Stimulated activated CD8-positive, alpha-beta memory T cell treated with anti-CD3 and anti-CD28 coated beads, Interleukin-15, amount 100 ng/mL, for 24 hours (primary cell): ENCODE results near the gene TLE1.

ENCODE experiments used
- DNase-seq: peaks from one replicate; pipeline ENCODE4 v3.0.0-alpha.2; 2020; ENCODE audit warnings: low read depth

Gene TLE1

GRCh38 chr9:81686614-81687520 lies 2.5 kb downstream of the TLE1 start:
- DNase-seq: no peak

DNA sequence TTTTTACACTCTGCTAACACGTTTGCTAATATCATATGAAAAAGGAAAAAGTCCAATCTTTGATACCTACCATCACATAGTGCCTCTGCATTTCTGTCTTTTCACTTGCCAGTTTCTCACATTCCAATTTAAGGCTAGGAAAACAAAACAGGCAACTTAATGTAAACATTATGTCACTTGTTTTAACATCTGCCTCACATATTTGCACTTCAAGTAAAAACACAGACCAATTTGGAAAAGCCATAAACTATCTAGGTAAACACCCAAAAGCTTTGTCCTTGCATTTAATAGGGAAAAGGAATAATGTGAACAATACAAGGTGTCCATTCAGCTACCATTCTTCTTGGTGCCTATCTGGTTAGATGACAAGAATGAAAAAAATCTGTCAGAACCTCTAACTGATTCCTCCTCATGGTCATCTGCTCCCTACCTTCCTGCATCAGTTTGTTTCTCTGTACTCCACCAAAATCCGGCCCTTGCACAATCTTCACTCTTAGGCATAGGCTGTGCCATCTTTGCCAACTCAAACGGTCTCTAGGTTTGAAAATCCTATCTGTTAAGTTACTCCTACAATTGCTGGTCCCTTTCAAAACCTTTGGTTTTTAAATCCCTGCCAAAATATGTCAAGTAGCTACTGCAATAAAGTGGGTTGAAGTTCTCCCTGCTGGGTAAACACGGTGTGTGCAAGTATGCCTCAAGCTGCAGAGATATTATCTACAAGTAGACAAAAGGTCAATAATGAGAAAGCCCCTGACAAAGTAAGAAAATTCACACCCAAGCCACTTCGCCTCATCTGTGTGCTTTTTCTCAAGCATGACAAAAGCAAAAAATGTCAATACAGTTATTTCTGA lies 3.4 kb downstream of the TLE1 start:
- DNase-seq: no peak

GRCh38 chr9:81684635-81685034 lies 4.7 kb downstream of the TLE1 start:
- DNase-seq: no peak

DNA sequence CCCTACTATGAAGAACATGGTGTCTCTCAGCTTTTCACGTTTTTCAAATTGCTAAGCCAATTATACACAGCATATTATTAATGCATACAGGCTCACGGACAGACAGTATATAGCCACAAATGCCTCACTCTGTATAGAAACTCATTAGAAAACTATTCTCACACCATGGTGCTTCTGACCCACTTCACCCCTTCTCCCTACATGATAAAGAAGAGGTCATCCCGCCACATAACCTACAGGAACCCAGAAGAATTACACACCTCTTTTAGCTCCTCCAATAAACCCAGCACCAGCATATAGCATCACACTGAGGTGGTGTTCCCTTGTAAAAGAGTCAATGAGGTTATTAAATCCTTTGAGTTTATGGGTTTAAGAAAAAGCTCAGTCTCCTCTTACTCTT lies 5.6 kb downstream of the TLE1 start:
- DNase-seq: no peak

DNA sequence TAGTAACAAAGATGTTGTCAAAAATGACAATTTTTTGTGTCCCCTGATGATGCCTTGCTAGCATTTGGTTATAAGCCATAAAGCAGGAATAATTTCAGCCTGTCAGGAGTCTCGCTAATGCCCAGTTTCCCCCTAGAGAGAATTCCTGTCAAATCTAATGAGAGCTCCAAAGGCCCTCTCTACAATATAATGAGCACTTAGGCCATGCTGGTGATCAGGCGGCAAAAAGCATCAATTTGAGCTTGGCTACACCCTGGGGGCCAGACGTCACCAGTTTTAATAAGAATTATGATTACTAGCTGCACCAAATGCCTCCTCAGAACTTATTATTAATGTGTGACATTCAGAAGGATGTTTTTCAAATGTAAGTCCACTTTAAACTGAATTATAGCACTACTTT lies 6.1 kb downstream of the TLE1 start:
- DNase-seq: no peak

DNA sequence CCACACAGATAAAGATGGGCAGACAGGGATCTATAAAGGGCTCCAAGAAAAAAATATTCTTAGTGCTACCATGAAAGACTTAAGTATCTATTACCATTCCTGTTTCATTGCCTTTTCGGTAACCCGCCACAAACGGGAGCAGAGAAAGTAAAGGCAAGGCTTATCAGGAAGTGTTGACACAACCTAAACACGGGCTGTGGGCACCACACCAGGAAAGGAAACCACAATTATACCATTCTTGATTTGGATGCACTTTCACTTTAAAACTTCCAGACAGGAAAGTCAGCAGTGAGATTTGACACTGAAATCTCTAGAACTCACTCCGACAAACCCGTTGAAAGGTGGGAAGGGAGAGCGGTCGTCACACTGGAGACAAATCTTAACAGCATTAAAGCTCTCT lies 6.5 kb downstream of the TLE1 start:
- DNase-seq: no peak

GRCh38 chr9:81682177-81682576 lies 7.2 kb downstream of the TLE1 start:
- no peak for DNase-seq

DNA sequence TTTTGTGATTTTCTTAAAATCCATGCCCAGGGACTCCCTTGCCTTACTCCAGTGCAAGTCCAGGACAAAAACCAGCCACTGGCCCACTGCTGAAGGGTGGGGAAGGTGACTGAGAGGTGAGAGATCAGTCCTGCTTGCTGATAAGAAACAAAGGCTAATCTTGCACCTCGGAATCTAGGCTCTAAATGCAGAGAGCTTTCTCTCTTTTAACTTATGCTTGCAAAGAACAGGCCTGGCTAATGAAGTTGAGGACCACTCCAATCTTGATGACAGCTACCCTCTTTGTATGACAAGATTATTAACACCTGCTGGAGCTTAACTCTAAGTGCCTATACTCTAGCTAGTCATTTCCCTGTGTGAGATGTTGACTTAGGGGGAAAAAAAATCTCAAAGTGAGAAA lies 8.8 kb downstream of the TLE1 start:
- DNase-seq: no peak

DNA sequence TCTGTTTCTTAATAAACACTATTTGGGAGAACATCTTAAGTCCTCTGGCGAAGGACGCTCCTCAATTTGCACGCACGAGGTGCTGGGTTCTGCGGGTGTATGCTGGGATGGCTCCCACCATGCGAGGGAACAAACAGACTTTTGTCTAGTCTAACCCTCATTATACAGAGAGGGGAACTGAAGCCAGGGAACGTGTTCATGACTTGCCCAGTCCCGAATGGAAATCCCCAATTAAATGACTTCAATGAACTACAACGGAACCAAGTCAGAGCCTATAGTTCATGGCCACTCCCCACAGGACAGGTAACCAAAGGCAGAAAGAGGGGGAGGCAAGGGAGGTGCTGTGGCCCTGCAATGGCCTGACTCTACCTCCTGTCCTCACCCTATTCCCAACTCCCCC lies 9.3 kb downstream of the TLE1 start:
- DNase-seq: no peak

DNA sequence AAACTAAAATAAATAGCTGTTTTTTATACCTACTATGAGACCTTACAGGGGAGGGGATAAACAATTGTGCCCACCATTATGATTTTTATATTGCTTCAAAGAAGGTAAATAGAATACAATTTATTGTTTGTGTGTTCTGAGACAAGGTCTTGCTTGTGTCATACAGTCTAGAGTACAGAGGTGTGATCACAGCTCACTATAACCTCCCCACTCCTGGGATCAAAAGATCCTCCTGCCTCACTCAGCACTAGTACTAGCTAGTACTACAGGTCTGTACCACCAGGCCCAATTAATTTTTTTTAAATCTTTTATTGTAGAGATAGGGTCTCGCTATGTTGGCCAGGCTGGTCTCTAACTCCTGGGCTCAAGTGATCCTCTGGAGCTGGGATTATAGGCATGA lies 11.3 kb downstream of the TLE1 start:
- DNase-seq: no peak

- DNase-seq: no peak
Measured at GRCh38 chr9:81676395-81676794, 13.0 kb downstream of the TLE1 start.

DNA sequence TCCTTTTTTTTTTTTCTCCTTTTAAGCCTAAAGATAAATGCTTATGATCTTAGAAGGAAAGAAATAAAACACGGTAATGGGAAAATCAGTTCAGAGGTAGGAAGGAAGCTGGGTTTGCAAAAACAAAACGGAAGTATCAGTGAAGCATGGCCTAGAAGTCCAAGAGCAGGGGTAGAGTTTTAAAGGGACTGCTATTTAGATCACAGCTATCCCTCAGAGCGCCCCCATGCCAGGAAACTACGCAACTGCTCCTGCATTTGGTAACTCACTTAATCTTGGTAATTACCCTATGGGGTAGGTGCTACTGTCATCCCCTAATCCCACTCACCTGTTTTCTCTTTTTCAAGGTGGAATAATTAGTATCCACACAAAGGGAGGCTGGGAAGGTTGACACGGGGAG lies 16.0 kb downstream of the TLE1 start:
- DNase-seq: no peak

- DNase-seq: no peak
Measured at GRCh38 chr9:81671880-81672280, 17.5 kb downstream of the TLE1 start.

GRCh38 chr9:81669866-81670265 lies 19.5 kb downstream of the TLE1 start:
- DNase-seq: no peak

DNA sequence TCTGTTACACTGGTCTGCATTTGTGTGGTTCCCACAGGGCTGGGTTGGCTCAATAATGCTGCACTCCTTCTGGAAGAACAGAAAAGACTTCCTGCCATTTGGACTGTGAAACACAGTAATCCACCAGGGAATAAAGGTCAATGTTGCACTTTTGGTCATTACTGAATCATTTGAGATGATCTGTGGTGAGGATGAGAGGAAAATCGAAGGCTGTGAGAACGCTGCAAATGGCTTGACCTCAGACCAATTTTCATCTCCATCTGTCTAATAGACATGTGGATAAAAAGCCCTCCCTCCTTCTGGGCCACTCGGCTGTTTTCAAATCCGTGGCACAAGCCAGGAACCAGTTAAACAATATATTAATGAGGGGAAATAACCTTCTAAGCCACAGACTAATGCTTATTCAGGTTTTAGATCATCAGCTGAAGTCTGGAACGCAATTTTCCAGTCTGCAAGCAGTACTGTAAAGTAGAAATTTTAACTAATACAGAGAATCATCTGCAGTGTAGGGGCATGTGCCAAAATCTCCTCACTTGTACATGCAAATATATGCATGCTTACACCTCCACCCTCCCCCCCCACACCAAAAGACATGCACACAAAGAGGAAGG lies 20.2 kb downstream of the TLE1 start:
- DNase-seq: no peak

DNA sequence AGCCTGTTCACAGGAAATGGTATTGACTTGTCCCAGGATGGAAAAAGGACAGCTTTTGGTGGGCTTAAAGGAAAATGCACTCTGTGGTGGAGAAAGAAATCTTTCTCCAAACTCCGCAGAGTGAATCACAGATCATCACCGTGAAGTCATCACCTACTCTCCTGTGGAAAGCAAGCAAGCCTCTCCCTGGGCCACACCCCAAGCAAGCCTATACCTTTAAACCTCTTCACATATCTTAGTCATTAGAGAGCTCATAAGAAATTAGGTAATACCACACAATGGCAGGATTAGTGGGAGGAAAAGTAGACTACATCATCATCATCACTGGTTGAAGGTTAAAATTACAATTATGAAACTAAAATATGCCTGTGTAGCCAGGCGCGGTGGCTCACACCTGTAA lies 23.2 kb downstream of the TLE1 start:
- DNase-seq: no peak

- DNase-seq: no peak
Measured at GRCh38 chr9:81665322-81665871, 23.9 kb downstream of the TLE1 start.

GRCh38 chr9:81664638-81665222 lies 24.6 kb downstream of the TLE1 start:
- DNase-seq: no peak

DNA sequence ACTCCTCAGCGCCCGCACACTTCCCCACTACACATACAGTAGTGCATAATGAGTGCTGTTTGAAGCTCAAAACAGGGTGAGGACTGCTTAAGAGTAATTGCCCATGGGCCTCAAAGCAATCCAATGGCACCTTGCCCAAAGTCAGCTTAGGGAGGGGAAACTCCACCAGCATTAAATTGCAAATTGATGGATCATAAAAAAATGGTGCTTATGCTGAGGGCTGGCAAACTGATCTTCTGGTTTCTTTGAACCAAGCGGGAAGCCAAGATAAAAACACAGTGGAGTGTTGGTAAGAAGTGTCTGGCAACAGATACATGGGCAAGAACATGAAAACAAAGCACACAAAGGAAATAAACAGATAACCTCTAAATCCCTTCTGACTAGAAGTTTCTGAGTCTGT lies 28.0 kb downstream of the TLE1 start:
- DNase-seq: no peak

DNA sequence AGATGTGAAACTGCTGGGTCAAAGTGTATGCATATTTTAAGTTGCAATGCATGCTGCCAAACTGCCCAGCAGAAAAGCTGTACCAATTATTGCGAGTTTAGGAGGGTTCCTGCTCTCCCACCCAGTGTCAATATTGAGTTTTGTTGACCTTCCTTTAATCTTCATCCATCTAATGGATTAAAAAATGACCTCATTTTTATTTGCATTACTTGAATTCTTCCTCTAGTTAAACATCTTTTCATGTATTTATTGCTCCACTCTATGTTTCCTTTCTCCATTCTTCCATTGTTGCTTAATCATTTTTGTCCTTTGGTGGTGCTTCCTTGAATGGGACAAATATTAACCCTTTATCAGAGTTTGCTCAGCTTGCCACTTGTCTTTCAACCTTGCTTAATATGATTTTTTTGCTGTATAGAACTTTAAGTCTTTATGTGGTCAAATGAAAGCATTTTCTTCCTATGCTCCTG lies 32.4 kb downstream of the TLE1 start:
- DNase-seq: no peak

DNA sequence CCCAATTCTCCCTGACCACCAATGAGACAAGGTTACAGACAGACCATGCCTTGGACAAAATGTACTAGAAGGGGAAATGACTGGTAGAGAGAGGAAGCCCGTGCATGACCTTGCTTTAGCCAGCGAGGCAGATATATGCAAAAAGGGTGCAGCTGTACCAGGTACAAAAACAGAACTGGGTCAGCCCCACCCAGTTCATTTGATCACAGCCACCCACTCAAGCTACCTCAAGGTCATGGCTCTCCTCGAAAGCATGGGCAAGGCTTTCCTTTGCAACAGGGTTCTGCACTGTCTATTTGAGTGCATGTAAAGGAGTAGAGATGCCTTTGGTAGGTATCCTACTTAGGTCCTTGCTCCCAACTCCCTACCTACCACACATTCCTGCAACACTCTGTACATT lies 33.3 kb downstream of the TLE1 start:
- DNase-seq: no peak

DNA sequence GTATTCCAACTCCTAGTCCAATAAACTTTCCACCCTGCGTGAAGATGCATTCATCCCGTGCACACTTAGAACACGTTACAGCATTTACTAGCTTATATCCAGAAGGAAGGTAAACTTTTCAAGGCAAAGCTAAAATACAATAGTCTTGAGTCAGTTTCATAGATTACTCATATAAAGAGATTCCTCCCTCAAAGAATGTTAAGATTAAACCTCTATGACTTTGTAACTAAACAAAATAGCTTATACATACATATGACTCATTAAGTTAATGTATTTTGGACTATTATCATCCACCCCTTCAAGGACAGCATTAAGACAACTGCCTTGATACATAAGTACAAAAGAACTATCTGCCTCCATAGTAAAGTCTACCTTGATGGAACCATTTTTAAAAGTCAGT lies 36.1 kb downstream of the TLE1 start:
- no peak for DNase-seq
